Fibroblast of villous mesenchyme (primary cell): Measurements from ENCODE around the gene KSR2. TPM values are rescaled to one million over a fixed set of nuclear protein-coding genes. Genes with fewer than 3 reads are reported as not detected.
"Not testable (repeated sequence)": the region's sequence is repeated elsewhere in the genome, so short reads cannot be mapped to it uniquely, and the experiment has no call there.

Experiments used
- DNase-seq: peaks from one replicate; pipeline ENCODE4 v3.0.0-alpha.2; 2010; ENCODE audit warnings: low read depth
- H3K4me3 ChIP-seq: 2 replicates; pipeline ENCODE4 v1.5.1; 2011; ENCODE audit warnings: low read depth, mild to moderate bottlenecking, low read length
- total RNA-seq: library from RNA; depleted of rRNA; stranded (reverse); fragments of >200 nt; gene quantifications from 2 replicates; pipeline ENCODE4 v1.2.3, GENCODE V29; 2012
- TF ChIP-seq, protein P1 (sequence below): IDR thresholded peaks from 2 replicates; pipeline ENCODE4 v1.5.1; 2012; ENCODE audit warnings: low read depth, mild to moderate bottlenecking, low read length; ENCODE audit not compliant: insufficient read depth

Gene KSR2
- total RNA-seq, 1 donor = not detected

DNA sequence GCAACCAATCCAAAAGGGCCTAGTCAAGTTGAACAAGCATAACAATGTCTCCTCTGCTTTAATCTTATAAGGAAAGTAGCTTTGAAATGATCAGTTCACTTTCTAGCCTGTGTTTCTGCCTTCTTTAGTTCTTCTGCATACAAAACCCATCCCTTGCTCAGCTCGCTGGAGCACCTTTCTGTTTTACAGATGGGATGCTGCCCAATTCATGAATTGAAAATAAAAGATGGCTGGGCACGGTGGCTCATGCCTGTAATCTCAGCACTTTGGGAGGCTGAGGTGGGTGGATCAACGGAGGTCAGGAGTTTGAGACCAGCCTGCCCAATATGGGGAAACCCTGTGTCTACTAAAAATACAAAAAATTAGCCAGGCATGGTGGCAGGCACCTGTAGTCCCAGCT lies 43.2 kb upstream of the KSR2 start:
- TF ChIP-seq, protein P1, sequence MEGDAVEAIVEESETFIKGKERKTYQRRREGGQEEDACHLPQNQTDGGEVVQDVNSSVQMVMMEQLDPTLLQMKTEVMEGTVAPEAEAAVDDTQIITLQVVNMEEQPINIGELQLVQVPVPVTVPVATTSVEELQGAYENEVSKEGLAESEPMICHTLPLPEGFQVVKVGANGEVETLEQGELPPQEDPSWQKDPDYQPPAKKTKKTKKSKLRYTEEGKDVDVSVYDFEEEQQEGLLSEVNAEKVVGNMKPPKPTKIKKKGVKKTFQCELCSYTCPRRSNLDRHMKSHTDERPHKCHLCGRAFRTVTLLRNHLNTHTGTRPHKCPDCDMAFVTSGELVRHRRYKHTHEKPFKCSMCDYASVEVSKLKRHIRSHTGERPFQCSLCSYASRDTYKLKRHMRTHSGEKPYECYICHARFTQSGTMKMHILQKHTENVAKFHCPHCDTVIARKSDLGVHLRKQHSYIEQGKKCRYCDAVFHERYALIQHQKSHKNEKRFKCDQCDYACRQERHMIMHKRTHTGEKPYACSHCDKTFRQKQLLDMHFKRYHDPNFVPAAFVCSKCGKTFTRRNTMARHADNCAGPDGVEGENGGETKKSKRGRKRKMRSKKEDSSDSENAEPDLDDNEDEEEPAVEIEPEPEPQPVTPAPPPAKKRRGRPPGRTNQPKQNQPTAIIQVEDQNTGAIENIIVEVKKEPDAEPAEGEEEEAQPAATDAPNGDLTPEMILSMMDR = no peak
- DNase-seq = no peak

GRCh38 chr12:118011377-118011776 lies 42.6 kb upstream of the KSR2 start:
- no peak for DNase-seq
- no peak overlapping the region for H3K4me3 ChIP-seq
- TF ChIP-seq, protein P1 = no peak

More for the DNA sequence above, 43.2 kb upstream of the KSR2 start:
- H3K4me3 ChIP-seq = no peak overlapping the region

GRCh38 chr12:118010903-118011302 lies 42.1 kb upstream of the KSR2 start:
- TF ChIP-seq, protein P1 = no peak
- no peak overlapping the region for H3K4me3 ChIP-seq
- no peak for DNase-seq

DNA sequence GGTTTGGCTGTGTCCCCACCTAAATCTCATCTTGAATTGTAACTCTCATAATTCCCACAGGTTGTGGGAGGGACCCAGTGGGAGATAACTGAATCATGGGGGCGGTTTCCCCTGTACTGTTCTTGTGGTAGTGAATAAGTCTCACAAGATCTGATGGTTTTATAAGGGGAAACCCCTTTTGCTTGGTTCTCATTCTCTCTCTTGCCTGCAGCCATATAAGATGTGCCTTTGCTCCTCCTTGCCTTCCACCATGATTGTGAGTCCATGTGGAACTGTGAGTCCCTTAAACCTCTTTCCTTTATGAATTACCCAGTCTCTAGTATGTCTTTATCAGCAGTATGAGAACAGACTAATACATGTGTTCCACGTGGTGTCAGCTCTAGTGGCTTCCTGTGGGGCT lies 31.0 kb upstream of the KSR2 start:
- H3K4me3 ChIP-seq = not testable (repeated sequence)

GRCh38 chr12:117998719-117999118 lies 29.9 kb upstream of the KSR2 start:
- TF ChIP-seq, protein P1 = no peak
- DNase-seq = no peak
- no peak overlapping the region for H3K4me3 ChIP-seq

More for the DNA sequence above, 31.0 kb upstream of the KSR2 start:
- DNase-seq = not testable (repeated sequence)

DNA sequence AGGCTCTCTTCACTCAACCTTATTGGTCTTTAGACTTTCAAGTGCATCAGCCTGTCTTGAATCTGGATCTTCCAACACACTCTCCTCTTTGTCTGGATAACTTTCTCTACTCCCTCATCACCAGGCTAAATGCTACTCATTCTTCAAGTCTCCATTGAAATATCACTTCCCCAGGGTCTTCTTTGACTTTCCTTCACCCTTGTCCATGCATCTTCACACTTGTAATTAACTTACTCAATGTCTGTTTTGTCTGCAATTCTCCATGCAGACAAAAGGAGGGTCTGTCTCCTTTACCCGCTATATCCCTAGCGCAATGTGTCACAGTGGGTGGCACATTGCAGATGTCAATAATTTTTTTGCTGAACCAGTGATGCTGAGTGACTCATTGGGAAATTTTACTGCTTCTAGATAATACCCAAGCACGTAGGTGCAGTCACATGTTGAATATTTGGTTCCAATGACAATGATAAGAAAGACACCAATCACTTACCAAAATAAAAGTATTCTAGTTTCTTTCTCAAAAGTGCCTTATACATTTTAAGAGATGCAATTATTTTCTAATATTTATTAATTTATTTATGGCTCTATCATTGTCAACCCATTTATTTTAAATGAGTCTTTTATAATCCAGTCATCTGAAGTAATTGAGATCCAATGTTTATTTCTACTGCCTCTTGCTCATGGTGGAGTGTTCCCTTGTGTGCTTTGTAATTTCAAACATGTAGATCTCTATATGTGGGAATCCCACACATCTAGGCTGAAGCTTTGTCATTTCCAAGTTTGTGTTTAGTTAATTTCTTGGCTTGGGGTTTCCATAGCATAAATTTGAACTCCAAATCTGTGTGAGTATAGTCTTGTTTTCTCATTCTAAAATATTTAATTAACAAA lies 26.0 kb upstream of the KSR2 start:
- H3K4me3 ChIP-seq = no peak overlapping the region
- TF ChIP-seq, protein P1 = no peak
- DNase-seq = no peak

DNA sequence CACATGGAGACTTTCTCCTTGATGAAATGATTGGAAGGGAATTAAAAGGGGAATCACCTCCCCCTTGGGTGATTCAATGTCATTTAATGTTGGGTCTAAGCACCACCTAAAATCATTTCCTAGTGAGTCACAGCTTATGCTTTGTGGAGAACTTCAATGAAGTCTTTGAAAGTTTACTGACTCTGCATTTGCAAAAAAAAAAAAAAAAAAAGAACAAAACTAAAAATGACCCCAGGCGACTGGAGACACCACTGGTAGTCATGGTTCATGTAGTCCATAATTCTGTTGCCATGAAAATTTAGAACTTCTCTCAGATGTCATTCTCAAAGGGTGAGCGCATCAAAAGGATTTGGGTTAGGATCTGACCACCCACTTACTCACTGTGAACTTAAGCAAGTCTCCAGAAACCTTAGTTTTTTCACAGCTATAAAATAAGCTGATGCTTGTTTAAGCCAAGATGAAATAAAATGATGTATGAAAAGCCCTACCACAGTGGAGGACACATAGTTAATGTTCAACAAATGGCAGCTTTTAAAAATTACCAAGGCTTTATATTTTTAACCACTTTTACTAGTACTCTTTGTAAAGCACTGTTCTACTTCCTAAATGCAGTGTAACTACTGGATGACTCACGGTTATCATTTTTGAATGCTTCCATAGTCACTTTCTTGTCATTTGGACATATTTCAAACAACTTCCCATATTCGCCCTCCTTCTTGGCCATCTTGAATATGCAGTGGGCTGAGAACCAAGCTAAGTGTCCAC lies 18.1 kb upstream of the KSR2 start:
- TF ChIP-seq, protein P1 = no peak
- DNase-seq = no peak
- H3K4me3 ChIP-seq = no peak overlapping the region
